Measurements from ENCODE around the gene VTI1A.

GRCh38 chr10:112710528-112710927 is 263.5 kb downstream of the VTI1A start:
- TF ChIP-seq CTCF (tag by site-specific recombination; IDR thresholded peaks at IDR 0.05) (no peak), ZNF292 (tag by site-specific recombination; IDR thresholded peaks at IDR 0.05; ENCODE audit: borderline replicate concordance, low read depth) (no peak), ZNF660 (tag by site-specific recombination; IDR thresholded peaks at IDR 0.05) (no peak)
